VCaP (cell line): ENCODE measurements around the gene PTPRD.

ENCODE experiments used
- H3K27ac ChIP-seq: fragments of 450-650 bp; 2 replicates; pipeline ENCODE4 v1.5.1; 2017
- TF ChIP-seq, protein P1 (sequence below): fragments of 450-650 bp; conservative IDR thresholded peaks from 2 replicates; pipeline ENCODE4 v1.5.1; 2017; ENCODE audit warnings: mild to moderate bottlenecking, moderate library complexity

PTPRD gene

DNA sequence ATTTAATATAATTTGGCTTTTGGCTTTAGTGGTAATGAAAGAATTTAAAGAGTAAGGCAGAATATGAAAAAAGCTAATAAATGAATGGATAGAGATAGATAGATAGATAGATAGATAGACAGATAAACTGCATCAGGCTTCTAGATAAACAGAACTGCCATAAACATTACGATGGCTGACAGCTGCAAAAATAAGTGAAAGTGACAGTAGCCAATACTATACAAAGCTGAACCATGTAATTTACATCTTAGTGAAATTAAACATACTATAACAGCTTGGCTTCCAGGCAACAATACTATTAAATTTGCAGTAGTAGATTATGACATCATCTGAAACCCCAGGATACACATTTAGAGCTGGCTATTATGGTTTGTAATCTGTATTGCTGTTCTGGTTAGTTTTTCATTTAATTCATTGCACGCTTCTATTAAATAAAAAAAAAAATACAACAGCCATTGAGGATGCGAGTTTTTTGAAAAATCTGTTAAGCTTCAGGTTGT lies 1354.8 kb downstream of the PTPRD start:
- no peak overlapping the region for H3K27ac ChIP-seq
- TF ChIP-seq, protein P1, sequence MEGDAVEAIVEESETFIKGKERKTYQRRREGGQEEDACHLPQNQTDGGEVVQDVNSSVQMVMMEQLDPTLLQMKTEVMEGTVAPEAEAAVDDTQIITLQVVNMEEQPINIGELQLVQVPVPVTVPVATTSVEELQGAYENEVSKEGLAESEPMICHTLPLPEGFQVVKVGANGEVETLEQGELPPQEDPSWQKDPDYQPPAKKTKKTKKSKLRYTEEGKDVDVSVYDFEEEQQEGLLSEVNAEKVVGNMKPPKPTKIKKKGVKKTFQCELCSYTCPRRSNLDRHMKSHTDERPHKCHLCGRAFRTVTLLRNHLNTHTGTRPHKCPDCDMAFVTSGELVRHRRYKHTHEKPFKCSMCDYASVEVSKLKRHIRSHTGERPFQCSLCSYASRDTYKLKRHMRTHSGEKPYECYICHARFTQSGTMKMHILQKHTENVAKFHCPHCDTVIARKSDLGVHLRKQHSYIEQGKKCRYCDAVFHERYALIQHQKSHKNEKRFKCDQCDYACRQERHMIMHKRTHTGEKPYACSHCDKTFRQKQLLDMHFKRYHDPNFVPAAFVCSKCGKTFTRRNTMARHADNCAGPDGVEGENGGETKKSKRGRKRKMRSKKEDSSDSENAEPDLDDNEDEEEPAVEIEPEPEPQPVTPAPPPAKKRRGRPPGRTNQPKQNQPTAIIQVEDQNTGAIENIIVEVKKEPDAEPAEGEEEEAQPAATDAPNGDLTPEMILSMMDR = no peak

- TF ChIP-seq, protein P1 = no peak
- H3K27ac ChIP-seq = no peak overlapping the region
These were observed 1366.1 kb downstream of the PTPRD start for GRCh38 chr9:9246726-9247125.

- TF ChIP-seq, protein P1 = no peak
- no peak overlapping the region for H3K27ac ChIP-seq
These were observed 1380.9 kb downstream of the PTPRD start for GRCh38 chr9:9231946-9232345.

DNA sequence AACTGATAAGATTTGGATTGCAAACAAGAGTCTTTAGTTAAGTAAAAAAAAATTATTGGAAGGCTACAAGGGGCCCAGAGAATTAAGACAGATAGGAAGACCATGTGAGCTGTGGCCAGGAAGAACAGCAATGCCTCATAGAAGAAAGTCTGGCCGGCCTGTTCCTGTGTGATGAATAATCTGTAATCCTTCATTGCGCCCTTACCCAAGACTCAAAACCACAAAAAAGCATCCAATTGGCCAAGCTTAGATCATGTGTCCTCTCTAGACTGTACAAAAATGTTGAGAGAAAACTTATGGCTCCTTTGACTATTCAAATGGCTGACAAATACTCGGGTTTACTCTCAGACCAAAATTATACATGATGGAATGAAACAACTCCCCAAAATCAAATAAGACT lies 1383.5 kb downstream of the PTPRD start:
- H3K27ac ChIP-seq = no peak overlapping the region
- TF ChIP-seq, protein P1 = no peak

DNA sequence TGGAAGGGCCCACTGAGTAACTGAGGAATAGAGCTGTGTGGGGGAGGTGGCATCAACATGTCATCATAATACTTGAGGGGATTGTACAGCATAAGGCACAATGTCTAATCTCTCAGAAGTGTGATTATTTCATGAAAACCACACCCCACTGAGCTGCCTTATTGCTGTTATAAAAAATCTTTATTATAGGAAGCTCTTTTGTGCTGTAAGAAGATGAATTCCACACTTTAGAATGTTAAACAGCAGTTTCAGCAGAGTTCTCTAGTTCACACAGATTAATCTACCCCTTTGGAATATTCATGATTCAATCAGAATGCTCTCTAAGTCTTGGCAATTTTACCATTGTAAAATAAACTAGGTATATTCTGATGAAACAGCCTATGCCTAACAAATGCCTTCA lies 1389.6 kb downstream of the PTPRD start:
- TF ChIP-seq, protein P1 = no peak
- H3K27ac ChIP-seq = no peak overlapping the region

DNA sequence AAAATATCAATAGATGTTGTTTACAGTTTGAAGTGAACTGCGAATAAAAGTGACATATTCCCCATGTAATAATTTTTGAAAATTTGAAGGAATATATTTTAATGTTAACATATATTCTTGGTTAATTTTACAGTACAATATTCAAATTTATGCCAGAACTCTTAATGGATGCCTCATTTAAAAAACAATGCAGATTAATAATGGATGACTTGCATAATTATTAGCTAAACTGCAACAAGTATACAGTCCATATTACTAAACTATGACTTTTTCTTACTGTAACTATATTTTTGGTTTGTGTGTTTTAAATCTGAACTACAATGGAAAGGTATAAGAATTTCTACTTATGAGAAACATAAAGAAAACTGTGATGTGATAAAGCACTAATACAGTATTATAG lies 1390.1 kb downstream of the PTPRD start:
- H3K27ac ChIP-seq = no peak overlapping the region
- TF ChIP-seq, protein P1 = no peak

DNA sequence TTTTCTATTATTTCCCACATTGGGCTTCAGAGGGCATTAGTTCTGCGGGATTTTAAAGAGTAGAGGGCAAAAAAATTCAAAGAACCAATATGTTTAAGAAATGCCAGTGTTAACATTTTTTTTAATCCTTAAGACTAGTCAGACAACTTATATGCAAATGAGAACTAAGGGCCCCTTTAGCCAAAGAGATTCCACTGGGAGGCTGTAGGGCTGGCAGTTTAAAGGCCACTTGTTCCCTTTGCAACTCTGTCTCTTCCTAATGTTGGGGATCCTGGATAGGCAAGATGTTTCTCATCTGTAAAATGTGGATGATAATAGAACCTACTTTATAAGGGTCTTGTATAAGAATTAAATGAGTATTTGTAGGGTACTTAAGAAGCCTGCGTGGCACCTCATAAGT lies 1395.9 kb downstream of the PTPRD start:
- no peak overlapping the region for H3K27ac ChIP-seq

More for the DNA sequence above, 1395.9 kb downstream of the PTPRD start:
- TF ChIP-seq, protein P1 = no peak
